A549 (cell line): Measurements from ENCODE around the gene PDGFC. TPM values are rescaled to one million over a fixed set of nuclear protein-coding genes. Genes with fewer than 3 reads are reported as not detected.

Source experiments
- ATAC-seq, 2 experiments: fragments of 200-7000 bp in 1 of 2; fragments of >200 bp in 1 of 2; cut with Nextera tagmentation in 1 of 2; cut with Tn5 transposase in 1 of 2; 3 replicates each; pipeline versions ENCODE4 v1.8.0 to v1.9.1; 2018 to 2020; ENCODE audit warnings: mild to moderate bottlenecking in 1 of 2, moderate library complexity in 1 of 2
- CTCF ChIA-PET: fragments of 300-600 bp; sonication (Branson Sonifier 250); formaldehyde crosslinking; extraction: SDS; loops from one replicate; lab custom pipeline; 2021; ENCODE audit warnings: antibody characterized with exemption, inconsistent platforms; lab: Yijun Ruan, JAX
- POLR2A ChIA-PET: fragments of 350-600 bp; formaldehyde crosslinking; extraction: SDS; loops from one replicate; lab custom pipeline; 2021; ENCODE audit warnings: antibody characterized with exemption, inconsistent platforms; lab: Yijun Ruan, JAX
- DNase-seq, 2 experiments: peaks; one replicate each; pipeline versions ENCODE4 v3.0.0 to v3.0.0-alpha.2; 2011 to 2016; ENCODE audit warnings: low read depth in 1 of 2, low spot score in 1 of 2
- FAIRE-seq: peaks from 2 replicates; lab custom pipeline; 2011; peaks lifted over from hg19 to GRCh38; lab: Jason Lieb, UNC
- H3K27ac ChIP-seq, 2 experiments: fragments of >200 bp; sonication (Bioruptor Twin); formaldehyde crosslinking; 3 replicates each; pipeline ENCODE4 v1.5.1; 2016 to 2017
- H3K4me1 ChIP-seq: fragments of >200 bp; sonication (Bioruptor Twin); formaldehyde crosslinking; 3 replicates; pipeline ENCODE4 v1.6.1; 2016
- H3K4me2 ChIP-seq: fragments of >200 bp; sonication (Bioruptor Twin); formaldehyde crosslinking; 3 replicates; pipeline ENCODE4 v1.6.1; 2016
- H3K4me3 ChIP-seq: fragments of >200 bp; sonication (Bioruptor Twin); formaldehyde crosslinking; 3 replicates; pipeline ENCODE4 v1.5.1; 2016
- H3K9me3 ChIP-seq: fragments of >200 bp; sonication (Bioruptor Twin); formaldehyde crosslinking; 3 replicates; pipeline ENCODE4 v1.6.1; 2016
- ATOH8 ChIP-seq: fragments of 250-450 bp; sonication (Bioruptor Pico); IDR thresholded peaks from 2 replicates; pipeline ENCODE4 v1.5.0; 2020; ENCODE audit warnings: low read depth, mild to moderate bottlenecking, moderate library complexity
- BCL3 ChIP-seq: fragments of >200 bp; sonication (Bioruptor Twin); formaldehyde crosslinking; IDR thresholded peaks from 3 replicates; pipeline ENCODE4 v1.6.1; 2016
- BHLHE40 ChIP-seq: IDR thresholded peaks from 2 replicates; pipeline ENCODE4 v1.6.1; 2012; ENCODE audit warnings: low read depth, low read length, inconsistent platforms
- CBX2 ChIP-seq: fragments of 200-600 bp; sonication (generic); IDR thresholded peaks from 2 replicates; pipeline ENCODE4 v1.6.1; 2016; ENCODE audit warnings: low read depth, mild to moderate bottlenecking, borderline replicate concordance
- CBX8 ChIP-seq: fragments of 200-600 bp; sonication (generic); IDR thresholded peaks from 2 replicates; pipeline ENCODE4 v1.6.1; 2016
- CEBPB ChIP-seq, 2 experiments: fragments of >200 bp in 1 of 2; sonication (Bioruptor Twin) in 1 of 2; formaldehyde crosslinking in 1 of 2; IDR thresholded peaks; 2 replicates each; pipeline ENCODE4 v1.6.1; 2012 to 2016
- CHD2 ChIP-seq: fragments of 150-350 bp; IDR thresholded peaks from 2 replicates; pipeline ENCODE4 v1.6.1; 2014; ENCODE audit warnings: low read length; ENCODE audit not compliant: partially characterized antibody
- CHD4 ChIP-seq: fragments of 200-600 bp; sonication (generic); IDR thresholded peaks from 2 replicates; pipeline ENCODE4 v1.6.1; 2016; ENCODE audit warnings: antibody characterized with exemption, mild to moderate bottlenecking, borderline replicate concordance
- CTCF ChIP-seq: fragments of >200 bp; sonication (Bioruptor Twin); formaldehyde crosslinking; IDR thresholded peaks from 3 replicates; pipeline ENCODE4 v1.5.1; 2016
- EHF ChIP-seq: fragments of 250-450 bp; sonication (Bioruptor Pico); IDR thresholded peaks from 2 replicates; pipeline ENCODE4 v1.5.0; 2020; ENCODE audit warnings: mild to moderate bottlenecking
- EHMT2 ChIP-seq: fragments of 200-600 bp; sonication (generic); IDR thresholded peaks from 2 replicates; pipeline ENCODE4 v1.6.1; 2016; ENCODE audit warnings: antibody characterized with exemption, low read depth, mild to moderate bottlenecking, moderate library complexity
- ELK1 ChIP-seq: fragments of 150-350 bp; IDR thresholded peaks from 2 replicates; pipeline ENCODE4 v1.6.1; 2014; ENCODE audit warnings: low read depth, mild to moderate bottlenecking, low read length
- EP300 ChIP-seq, 2 experiments: fragments of >200 bp; sonication (Bioruptor Twin); formaldehyde crosslinking; IDR thresholded peaks; 2 replicates in 1 of 2; 3 replicates in 1 of 2; pipeline ENCODE4 v1.6.1; 2016 to 2017
- GATA3 ChIP-seq: IDR thresholded peaks from 2 replicates; pipeline ENCODE4 v1.6.1; 2012; ENCODE audit warnings: borderline replicate concordance
- HDAC2 ChIP-seq: fragments of 200-600 bp; sonication (generic); IDR thresholded peaks from 2 replicates; pipeline ENCODE4 v1.6.1; 2016
- HES2 ChIP-seq: fragments of >200 bp; sonication (Bioruptor Twin); formaldehyde crosslinking; IDR thresholded peaks from 2 replicates; pipeline ENCODE4 v1.6.1; 2016
- HOXB5 ChIP-seq: fragments of 250-450 bp; sonication (Bioruptor Pico); IDR thresholded peaks from 2 replicates; pipeline ENCODE4 v1.5.0; 2020; ENCODE audit warnings: mild to moderate bottlenecking, moderate library complexity
- KDM5A ChIP-seq: fragments of 200-600 bp; sonication (generic); IDR thresholded peaks from 2 replicates; pipeline ENCODE4 v1.6.1; 2016; ENCODE audit warnings: antibody characterized with exemption, mild to moderate bottlenecking
- MAZ ChIP-seq: fragments of 150-350 bp; IDR thresholded peaks from 2 replicates; pipeline ENCODE4 v1.6.1; 2014; ENCODE audit warnings: antibody characterized with exemption, low read depth, low read length, borderline replicate concordance
- MYC ChIP-seq: IDR thresholded peaks from 2 replicates; pipeline ENCODE4 v1.6.1; 2012; ENCODE audit warnings: mild to moderate bottlenecking, inconsistent platforms, low read length, improper control_type of control experiment, borderline replicate concordance
- NPAS2 ChIP-seq: fragments of 250-450 bp; sonication (Bioruptor Pico); IDR thresholded peaks from 2 replicates; pipeline ENCODE4 v1.8.0; 2022; ENCODE audit warnings: mild to moderate bottlenecking, moderate library complexity, borderline replicate concordance
- POLR2AphosphoS2 ChIP-seq: conservative IDR thresholded peaks from 2 replicates; pipeline ENCODE4 v1.6.1; 2012; ENCODE audit warnings: low read length, improper control_type of control experiment, inconsistent platforms
- RCOR1 ChIP-seq: fragments of 150-350 bp; IDR thresholded peaks from 2 replicates; pipeline ENCODE4 v1.6.1; 2014; ENCODE audit warnings: antibody characterized with exemption, low read length, low read depth
- RFX5 ChIP-seq: fragments of 450-650 bp; IDR thresholded peaks from 2 replicates; pipeline ENCODE4 v1.7.1; 2014; ENCODE audit warnings: antibody characterized with exemption, mild to moderate bottlenecking, moderate library complexity
- RNF2 ChIP-seq: fragments of 200-600 bp; sonication (generic); IDR thresholded peaks from 2 replicates; pipeline ENCODE4 v1.6.1; 2016; ENCODE audit warnings: low read depth, mild to moderate bottlenecking, antibody characterized with exemption, moderate library complexity, borderline replicate concordance
- TFCP2L1 ChIP-seq: fragments of 250-450 bp; sonication (Bioruptor Pico); IDR thresholded peaks from 2 replicates; pipeline ENCODE4 v1.5.0; 2021; ENCODE audit warnings: mild to moderate bottlenecking
- ZC3H11A ChIP-seq: fragments of 450-650 bp; IDR thresholded peaks from 2 replicates; pipeline ENCODE4 v1.6.1; 2014; ENCODE audit warnings: antibody characterized with exemption, mild to moderate bottlenecking
- WGBS: methylation state at CpG from one replicate; pipeline ENCODE4 v1.1.6; 2017; ENCODE audit errors: missing lambda C conversion rate; 5-methylcytosine and 5-hydroxymethylcytosine counted together
- polyA plus RNA-seq, 4 experiments: library from polyadenylated mRNA; depleted of rRNA in 3 of 4; stranded (reverse); fragments of >200 nt; fragmentation: RNase III in 1 of 4; extraction: RNeasy Plus Mini Kit Qiagen cat#74134 plus additional on column Dnase treatment in 1 of 4; gene quantifications; 2 replicates in 3 of 4; 3 replicates in 1 of 4; pipeline ENCODE4 v1.2.3, GENCODE V29; 2011 to 2017

The PDGFC gene
- polyA plus RNA-seq, 2 of the 4 experiments (the other 2 are of a cell fraction), result 3.5 to 4.1 TPM

GRCh38 chr4:156966836-156967235 is 4.8 kb downstream of the PDGFC start:
- POLR2A ChIA-PET, result interaction anchor here (0.7 kb wide), 1 partner anchor 511 kb away, joined by 4 read pairs; no protein-coding TSS in a partner anchor
- TF ChIP-seq CBX2 (no peak), CEBPB (IDR thresholded peaks at IDR 0.05) (no peak), CBX8 (no peak), RNF2 (no peak), GATA3 (no peak), MYC (no peak), ZC3H11A (no peak), CHD2 (no peak), RFX5 (no peak), HOXB5 (no peak)
- TF ChIP-seq, all 56 proteins: peak for 0
- no peak overlapping the region for H3K4me2 ChIP-seq
- no peaks in the 10 kb centered on the region for H3K9me3 ChIP-seq
- 82% methylated on average over 2 of the region's 2 CpGs for WGBS
- H3K4me3 ChIP-seq, result no peak overlapping the region
- FAIRE-seq, result no peak
- CTCF ChIA-PET, result interaction anchor here (1.0 kb wide), 1 partner anchor 492 kb away, joined by 4 read pairs; no protein-coding TSS in a partner anchor
- no peak for DNase-seq
- ATAC-seq, result no peak
- no peak overlapping the region for H3K27ac ChIP-seq
- peaks cover 17% of the 10 kb centered on the region for H3K4me1 ChIP-seq

GRCh38 chr4:156963419-156963818 is 8.2 kb downstream of the PDGFC start:
- Histone ChIP-seq H3K27ac (no peak overlapping the region), H3K4me2 (no peak overlapping the region), H3K4me3 (no peak overlapping the region), H3K9me3 (no peaks in the 10 kb centered on the region), H3K4me1 (peaks cover 13% of the 10 kb centered on the region)
- TF ChIP-seq ELK1 (no peak), CTCF (no peak), HDAC2 (no peak), HOXB5 (no peak), EP300 (IDR thresholded peaks at IDR 0.05) (no peak), EHF (CRISPR knock-in tag) (no peak), HES2 (no peak), KDM5A (no peak), CBX8 (no peak), RCOR1 (no peak), RFX5 (no peak), NPAS2 (CRISPR knock-in tag) (no peak), BCL3 (no peak), MAZ (no peak), TFCP2L1 (CRISPR knock-in tag) (no peak), POLR2AphosphoS2 (no peak), BHLHE40 (no peak), EHMT2 (no peak), CHD4 (no peak), ATOH8 (CRISPR knock-in tag) (no peak)
- FAIRE-seq (no peak), DNase-seq (no peak), ATAC-seq (no peak)
- ChIA-PET CTCF (interaction anchor here (1.0 kb wide), 1 partner anchor 189 kb away, joined by 3 read pairs; no protein-coding TSS in a partner anchor), POLR2A (no interaction called here)
- WGBS, result 71% methylated on average over 3 of the region's 3 CpGs
